H1 (cell line): ENCODE data around the gene CCN6.

Experiments
- CBX5 ChIP-seq: fragments of 300-800, 300-1000 bp; sonication (generic); IDR thresholded peaks from 2 replicates; pipeline ENCODE4 v1.7.1; 2016; ENCODE audit warnings: antibody characterized with exemption, low read length, low read depth
- HDAC2 ChIP-seq, 2 experiments: fragments of 300-600 bp in 1 of 2; sonication (generic) in 1 of 2; IDR thresholded peaks; 2 replicates each; pipeline ENCODE4 v1.6.1; 2011 to 2012; ENCODE audit warnings: low read depth in 2 of 2, low read length in 2 of 2, mild to moderate bottlenecking in 2 of 2, moderate library complexity in 2 of 2, borderline replicate concordance in 1 of 2, inconsistent platforms in 1 of 2
- JUND ChIP-seq: IDR thresholded peaks from 2 replicates; pipeline ENCODE4 v1.6.1; 2011; ENCODE audit warnings: mild to moderate bottlenecking, improper control_type of control experiment, low read length
- TAF1 ChIP-seq: IDR thresholded peaks from 2 replicates; pipeline ENCODE4 v1.6.1; 2011; ENCODE audit warnings: mild to moderate bottlenecking, low read depth, low read length
- TF ChIP-seq, protein P1 (sequence below), 3 experiments: IDR thresholded peaks; 1 replicate in 2 of 3; 2 replicates in 1 of 3; pipeline versions ENCODE4 v1.5.1 to v1.6.1; 2011; ENCODE audit warnings: low read length in 3 of 3, mild to moderate bottlenecking in 3 of 3, inconsistent platforms in 2 of 3, low read depth in 1 of 3, moderate library complexity in 1 of 3; ENCODE audit not compliant: insufficient read depth in 1 of 3; ENCODE audit errors: control extremely low read depth in 1 of 3

- TF ChIP-seq, protein P1, sequence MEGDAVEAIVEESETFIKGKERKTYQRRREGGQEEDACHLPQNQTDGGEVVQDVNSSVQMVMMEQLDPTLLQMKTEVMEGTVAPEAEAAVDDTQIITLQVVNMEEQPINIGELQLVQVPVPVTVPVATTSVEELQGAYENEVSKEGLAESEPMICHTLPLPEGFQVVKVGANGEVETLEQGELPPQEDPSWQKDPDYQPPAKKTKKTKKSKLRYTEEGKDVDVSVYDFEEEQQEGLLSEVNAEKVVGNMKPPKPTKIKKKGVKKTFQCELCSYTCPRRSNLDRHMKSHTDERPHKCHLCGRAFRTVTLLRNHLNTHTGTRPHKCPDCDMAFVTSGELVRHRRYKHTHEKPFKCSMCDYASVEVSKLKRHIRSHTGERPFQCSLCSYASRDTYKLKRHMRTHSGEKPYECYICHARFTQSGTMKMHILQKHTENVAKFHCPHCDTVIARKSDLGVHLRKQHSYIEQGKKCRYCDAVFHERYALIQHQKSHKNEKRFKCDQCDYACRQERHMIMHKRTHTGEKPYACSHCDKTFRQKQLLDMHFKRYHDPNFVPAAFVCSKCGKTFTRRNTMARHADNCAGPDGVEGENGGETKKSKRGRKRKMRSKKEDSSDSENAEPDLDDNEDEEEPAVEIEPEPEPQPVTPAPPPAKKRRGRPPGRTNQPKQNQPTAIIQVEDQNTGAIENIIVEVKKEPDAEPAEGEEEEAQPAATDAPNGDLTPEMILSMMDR (IDR thresholded peaks at IDR 0.05; ENCODE audit: control extremely low read depth in 1 of 3, insufficient read depth in 1 of 3, low read depth in 1 of 3, low read length in 3 of 3), result no peak
- TF ChIP-seq TAF1, result no peak
- no peak for TF ChIP-seq HDAC2 (IDR thresholded peaks at IDR 0.05; ENCODE audit: borderline replicate concordance in 1 of 2, low read depth in 2 of 2, low read length in 2 of 2)
- no peak for TF ChIP-seq CBX5
- no peak for TF ChIP-seq JUND
These were observed 12.7 kb downstream of the CCN6 start for GRCh38 chr6:112066606-112067005.
